HG03196 (cell line): ENCODE results near the gene TSPAN19.

Experiments
- ATAC-seq: cut with Tn5 transposase; IDR thresholded peaks from one replicate; pipeline ENCODE4 v1.9.1; 2021; ENCODE audit not compliant: unreplicated experiment

The TSPAN19 gene

DNA sequence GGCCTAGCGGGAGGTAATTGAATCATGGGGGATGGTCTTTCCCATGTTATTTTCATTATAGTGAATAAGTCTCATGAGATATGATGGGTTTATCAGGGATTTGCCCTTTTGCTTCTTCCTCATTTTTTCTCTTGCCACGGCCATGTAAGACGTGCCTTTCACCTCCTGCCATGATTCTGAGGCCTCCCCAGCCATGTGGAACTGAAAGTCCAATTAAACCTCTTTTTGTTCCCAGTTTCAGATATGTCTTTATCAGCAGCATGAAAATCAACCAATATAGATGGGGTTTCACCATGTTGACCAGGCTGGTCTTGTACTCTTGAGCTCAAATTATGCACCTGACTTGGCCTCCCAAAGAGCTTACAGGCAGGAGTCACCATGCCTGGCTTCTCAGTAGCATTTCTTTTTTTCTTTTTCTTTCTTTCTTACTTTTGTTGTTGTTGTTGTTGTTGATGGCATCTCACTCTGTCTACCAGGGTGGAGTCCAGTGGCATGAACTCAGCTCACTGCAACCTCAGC lies 33.2 kb downstream of the TSPAN19 start:
- no peak for ATAC-seq

DNA sequence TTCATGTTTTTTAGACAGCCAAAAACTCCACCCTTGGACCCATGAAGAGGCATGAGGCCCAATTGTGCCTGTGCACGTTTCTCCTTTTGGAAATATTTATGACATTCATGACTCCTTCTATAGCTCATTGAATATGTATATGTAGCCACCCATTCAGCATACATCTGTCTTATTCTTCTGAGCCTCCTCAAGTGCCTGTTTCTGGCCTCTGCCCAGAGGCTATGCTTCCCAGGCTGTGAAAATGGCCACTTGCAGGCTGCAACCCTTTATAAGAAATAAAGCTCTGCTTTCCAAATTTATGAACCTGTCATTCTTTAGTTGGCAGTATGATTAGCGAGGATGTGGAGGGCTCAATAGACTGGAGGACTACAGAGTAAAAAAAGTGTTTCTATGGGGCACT lies 35.3 kb downstream of the TSPAN19 start:
- no peak for ATAC-seq

DNA sequence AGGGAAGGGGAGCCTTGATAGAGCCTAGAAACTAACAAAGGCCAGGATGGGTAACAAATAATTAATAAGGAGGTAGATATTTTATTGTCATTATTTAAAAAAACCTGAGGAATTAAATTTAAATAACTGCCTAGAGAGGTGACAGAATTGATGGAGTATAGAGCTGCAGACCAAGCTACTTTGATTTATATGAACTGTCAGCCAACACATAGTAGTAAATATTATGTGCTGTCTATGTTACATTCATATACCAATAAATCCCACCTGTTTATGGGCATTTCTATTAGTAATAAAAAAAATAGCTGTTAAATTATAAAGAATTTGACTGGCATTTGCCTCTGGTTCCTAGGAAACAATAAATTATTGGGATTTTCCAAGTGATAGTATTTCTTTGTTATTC lies 37.7 kb downstream of the TSPAN19 start:
- no peak for ATAC-seq

DNA sequence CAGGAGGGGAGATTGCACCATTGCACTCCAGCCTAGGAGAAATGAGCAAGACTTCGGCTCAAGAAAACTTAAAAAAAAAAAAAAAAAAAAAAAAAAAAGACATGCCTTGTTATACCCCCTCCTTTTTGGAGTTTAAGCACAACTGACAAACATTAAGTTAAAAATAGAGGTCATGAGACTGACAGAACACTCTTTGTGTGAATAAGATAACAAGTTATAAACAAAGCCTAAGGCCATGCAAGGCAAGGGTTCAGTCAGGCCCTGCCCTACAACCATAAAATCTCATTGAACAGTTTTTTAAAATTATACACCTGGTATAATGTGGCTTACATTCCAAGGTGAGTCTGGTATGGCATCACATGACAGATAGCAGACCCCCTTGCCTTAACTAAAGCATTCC lies 39.3 kb downstream of the TSPAN19 start:
- ATAC-seq = no peak

DNA sequence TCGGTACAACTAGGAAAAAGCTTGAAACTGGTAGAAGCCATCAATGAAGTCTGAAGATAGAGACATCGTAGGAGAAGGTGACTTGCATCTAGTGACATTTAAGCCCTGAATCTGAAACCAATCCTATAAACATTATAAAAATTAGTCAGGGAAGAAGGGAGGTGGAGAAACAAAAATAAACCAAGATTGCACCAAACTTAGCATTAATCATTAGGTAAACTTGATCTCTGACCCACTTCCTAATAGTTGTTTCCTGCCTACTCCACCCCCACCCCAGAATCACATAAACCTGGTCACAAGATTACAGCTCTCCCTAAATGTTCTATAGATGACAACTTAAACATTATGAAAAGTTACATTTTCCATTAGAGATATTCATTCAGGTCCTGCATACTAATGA lies 40.4 kb downstream of the TSPAN19 start:
- no peak for ATAC-seq

DNA sequence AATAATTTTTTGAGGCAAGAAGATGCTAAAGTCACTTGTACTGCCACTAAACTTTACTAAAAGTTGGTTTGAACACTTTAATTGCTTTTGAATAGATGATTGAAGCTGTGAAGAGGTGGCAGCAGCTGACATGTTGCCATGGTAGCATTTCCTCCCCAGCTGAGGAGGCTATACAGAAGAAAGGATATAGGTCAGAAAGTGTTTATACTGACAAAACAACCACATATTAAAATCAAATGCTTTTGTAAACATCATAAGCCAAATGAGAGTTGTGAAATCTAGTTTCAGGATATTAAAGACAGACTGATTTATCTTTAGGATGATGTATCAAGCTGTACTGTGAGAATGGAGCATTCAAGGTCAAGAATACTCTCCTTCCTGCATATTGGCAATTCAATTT lies 41.7 kb downstream of the TSPAN19 start:
- ATAC-seq = no peak

DNA sequence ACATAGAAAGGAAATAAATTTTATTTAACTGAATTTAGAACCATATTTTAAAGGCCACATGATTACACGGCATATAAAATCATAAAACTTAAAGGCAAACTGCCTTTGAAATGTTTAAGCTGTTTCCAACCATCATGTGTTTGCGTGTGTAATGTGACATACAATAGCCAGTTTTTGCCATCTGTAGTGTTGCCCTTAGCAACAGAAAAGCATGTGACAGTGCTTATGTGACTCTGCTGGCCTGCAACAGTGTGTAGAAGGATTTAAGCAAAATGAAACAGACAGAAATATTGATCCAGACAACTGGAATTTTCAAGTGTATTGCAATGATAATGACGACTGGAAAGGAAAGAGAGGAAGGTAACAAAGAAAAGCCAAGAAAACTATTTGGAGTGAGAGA lies 49.5 kb downstream of the TSPAN19 start:
- no peak for ATAC-seq

DNA sequence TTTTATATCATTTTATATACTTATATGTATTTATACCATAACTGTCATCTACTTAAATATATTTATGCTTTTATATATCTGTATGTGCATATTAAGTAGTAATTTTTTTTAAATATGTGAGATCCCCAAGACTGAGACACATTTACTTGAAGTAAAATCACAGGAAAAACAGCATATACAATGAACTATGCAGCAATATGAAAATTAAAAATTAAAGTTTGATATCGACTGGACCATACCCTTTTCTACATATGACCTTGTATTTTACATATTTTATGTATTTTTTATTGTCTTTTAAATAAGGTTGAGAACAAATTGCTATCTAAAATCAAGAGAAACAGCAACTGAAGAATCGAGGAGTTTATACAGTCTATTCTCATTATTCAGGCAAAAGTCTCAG lies 50.0 kb downstream of the TSPAN19 start:
- ATAC-seq = no peak

DNA sequence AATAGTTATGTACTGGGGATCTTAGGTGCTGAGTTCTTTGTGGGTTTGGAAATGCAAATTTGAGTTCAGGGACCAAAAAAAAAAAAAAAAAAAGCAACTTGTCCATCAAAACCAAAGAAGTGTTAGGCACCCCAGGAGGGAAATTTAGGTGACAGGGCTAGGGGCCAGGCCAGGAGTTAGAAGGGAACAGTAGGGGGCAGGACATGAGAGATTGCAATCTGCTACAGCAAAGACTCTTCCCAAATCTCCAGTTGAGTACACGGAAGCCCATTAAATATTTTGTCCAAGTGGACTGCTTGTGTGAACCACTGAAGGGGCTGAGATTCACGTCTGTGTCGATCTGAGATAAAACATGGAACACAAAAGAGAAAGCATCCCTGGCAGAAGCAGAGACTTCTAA lies 52.8 kb downstream of the TSPAN19 start:
- no peak for ATAC-seq

DNA sequence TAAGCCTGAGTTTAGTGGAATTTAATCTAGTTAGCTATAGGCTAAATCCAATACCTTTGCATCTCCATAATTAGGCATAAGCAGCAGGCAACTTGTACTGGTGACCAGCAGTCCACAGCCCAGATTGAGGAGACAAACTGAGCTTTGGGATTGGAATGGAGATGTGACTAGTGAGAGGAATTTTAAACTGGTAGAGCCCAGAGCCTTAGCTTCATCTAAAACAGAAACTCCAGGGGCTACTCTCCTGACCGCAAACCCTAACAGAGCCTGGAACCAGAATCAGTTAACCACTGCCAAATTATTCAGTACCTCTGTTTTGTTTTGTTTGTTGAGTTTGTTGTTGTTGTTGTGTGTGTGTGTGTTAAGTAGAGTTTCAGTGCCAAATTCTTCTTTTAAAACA lies 53.2 kb downstream of the TSPAN19 start:
- ATAC-seq = no peak

DNA sequence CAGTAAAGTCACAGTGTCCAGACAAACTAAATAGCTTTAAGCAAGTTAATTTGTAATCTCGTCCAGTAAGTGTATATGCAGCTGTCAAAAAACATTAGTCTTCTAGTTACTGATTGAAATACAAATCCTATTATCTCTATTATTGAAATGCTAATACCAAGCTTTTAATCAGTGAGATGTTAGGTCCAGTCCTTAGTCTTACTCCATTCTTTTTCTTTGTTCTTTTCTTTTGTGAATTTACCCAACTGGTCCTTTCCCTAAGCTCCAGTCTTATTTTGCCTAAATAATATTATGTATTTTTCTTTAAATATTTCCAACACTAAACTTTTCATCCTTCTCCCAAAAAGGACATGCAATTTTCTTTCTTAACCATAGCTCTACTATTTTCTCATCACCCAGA lies 57.2 kb downstream of the TSPAN19 start:
- no peak for ATAC-seq

DNA sequence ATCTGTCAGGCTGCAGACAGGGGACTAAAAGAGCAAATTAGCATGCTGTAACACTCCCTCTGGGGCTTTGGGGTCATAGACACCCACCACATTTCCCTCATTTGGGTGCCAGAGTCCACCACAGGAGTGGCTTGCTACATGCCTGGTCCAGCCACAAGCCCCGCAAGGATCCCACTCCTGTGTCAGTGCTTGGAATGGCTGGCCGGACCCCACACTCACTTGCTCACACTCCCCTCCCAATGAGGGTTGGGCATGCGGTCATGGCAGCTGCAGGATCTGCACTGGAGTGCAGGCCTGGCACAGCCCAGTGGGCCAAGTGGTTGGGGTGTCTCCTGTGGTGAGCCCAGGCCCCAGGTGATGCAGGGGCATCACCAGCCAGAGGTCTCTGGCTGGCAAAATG lies 59.9 kb downstream of the TSPAN19 start:
- no peak for ATAC-seq

DNA sequence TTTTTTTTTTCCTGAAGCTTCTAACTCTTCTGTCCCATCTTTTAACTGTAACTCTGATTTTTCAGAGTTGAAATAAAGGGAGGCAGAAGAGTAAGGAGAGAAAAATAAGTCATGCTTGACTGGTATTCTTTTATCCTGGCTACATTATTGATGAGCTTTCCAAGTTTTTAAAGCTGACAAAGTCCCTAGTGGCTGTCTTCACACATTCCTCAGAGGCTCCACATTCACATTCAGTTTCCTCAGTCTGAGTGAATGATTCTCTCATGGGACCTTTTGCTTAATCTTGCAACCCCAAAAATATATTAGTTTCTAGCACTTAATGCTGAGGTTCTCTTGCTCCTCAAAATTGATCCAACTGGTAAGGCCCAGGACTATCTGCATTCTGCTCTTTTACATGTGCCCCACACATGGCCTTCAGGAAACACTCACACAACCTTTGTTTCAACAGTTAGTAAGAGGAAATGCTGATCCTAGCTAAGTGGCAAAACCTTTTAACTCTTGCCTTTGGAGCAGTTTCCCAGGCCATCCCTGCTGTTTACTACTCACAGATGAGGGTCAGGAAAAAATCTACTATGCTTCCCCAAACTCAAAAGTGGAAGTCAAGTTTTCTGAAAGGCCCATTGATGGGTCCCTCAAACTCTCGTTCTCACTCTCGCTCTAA lies 61.8 kb downstream of the TSPAN19 start:
- no peak for ATAC-seq

DNA sequence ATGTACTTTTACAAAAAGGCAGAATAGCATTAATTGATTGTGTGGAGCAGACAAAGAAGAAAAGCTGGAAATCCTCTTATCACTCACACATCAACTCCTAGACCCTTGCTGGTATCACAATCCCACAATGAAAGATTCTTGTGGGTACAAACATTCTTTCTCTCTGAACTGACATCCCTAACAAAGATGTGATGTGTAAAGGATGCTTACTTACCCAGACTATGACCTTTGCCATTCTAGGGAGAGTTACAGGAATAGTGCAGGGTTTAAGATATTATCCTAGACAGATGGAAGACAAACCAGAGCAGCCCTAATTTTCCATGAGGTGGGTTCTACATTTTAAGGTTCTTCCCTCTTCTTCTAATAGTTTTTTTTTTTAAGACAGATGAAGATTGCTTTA lies 63.1 kb downstream of the TSPAN19 start:
- no peak for ATAC-seq

DNA sequence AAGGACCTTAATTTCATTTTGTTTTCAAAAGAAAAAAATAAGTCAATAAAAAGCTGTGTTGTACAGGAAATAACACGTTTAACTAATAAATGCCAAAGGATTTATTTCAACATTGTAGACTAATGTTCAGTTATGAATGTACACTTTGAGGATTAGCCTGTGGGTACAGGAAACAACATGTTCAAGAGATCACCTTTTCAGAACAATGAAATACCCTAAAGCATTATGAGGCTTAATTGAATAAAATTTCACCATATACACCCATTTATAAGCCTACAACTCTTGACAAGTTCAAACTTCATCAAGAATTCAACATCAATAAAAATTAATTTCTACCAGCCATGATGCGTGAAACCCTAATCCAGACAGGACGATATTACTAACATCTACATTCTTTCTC lies 66.9 kb downstream of the TSPAN19 start:
- ATAC-seq = no peak
